ENCODE results near the gene CRELD2. TPM values are rescaled to one million over a fixed set of nuclear protein-coding genes. Genes with fewer than 3 reads are reported as not detected.

The CRELD2 gene
- total and polyA plus RNA-seq, 2 of the 13 experiments (the other 11 are each of a cell fraction or from before 2014, with no cell fraction given), result 17.2 to 44.7 TPM

DNA sequence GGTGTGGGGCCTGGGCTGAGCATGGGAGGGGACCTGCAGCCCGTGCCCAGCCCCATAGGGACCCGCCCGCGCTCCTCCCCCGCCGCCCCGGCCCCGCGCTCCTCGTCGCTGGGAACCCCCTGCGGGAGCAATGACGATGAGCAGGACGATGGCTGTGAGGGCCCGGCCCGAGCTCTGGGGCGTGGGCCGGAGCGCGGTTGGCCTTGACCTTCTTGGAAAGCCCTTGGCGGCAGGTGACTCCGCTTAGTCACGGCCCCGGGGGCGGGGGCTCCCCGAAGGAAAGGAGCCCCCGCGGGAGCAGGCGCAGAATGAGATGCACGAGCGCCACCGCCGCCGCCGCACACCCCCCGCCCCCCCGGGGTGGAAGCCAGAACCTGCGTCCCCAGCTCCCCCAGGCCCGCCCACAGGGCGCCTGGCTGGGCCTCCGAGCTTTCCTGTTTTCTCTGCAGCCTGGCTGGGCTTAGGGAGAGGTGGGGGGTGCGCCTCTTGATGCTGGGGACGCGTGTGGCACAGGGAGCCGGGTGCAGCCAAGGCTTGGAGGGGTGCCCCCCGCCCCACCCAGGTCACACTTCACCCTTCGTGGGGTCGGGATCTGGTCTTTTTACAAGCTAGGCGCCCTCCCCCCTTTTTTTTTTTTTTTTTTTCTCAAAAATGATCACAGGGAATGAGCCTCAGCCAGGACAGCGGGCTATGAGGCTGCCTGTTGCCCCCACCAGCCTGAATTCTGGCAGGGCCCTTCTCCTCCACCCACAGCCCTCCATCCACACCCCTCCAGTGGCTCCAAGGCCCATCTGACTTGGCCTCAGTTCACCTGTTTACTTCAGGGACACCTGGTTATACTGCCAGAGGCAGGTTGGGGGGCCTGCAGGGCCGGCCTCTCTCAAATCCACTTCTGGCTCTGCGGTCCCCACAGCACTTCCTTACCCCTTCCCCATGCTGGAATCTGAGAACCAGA, 17.9 kb downstream of the CRELD2 start (continued):
- no peak for TF ChIP-seq ZBTB40 (IDR thresholded peaks at IDR 0.05)
- TF ChIP-seq ZBTB40 (CRISPR knock-in tag; IDR thresholded peaks at IDR 0.05), result no peak; the same call in 1 of the 2 replicates
- TF ChIP-seq ZFP91 (CRISPR knock-in tag; IDR thresholded peaks at IDR 0.05; ENCODE audit: borderline replicate concordance), result no peak
- TF ChIP-seq ZNF557 (CRISPR knock-in tag; IDR thresholded peaks at IDR 0.05), result no peak
- TF ChIP-seq ZNF33A (CRISPR knock-in tag; IDR thresholded peaks at IDR 0.05; ENCODE audit: borderline replicate concordance), result no peak
- no peak for TF ChIP-seq ZNF207 (IDR thresholded peaks at IDR 0.05; ENCODE audit: borderline replicate concordance)
- no peak for TF ChIP-seq ZIK1 (CRISPR knock-in tag; IDR thresholded peaks at IDR 0.05; ENCODE audit: borderline replicate concordance, low read depth)
- no peak for TF ChIP-seq ZNF773 (CRISPR knock-in tag; IDR thresholded peaks at IDR 0.05; ENCODE audit: borderline replicate concordance)
- TF ChIP-seq, protein P1, sequence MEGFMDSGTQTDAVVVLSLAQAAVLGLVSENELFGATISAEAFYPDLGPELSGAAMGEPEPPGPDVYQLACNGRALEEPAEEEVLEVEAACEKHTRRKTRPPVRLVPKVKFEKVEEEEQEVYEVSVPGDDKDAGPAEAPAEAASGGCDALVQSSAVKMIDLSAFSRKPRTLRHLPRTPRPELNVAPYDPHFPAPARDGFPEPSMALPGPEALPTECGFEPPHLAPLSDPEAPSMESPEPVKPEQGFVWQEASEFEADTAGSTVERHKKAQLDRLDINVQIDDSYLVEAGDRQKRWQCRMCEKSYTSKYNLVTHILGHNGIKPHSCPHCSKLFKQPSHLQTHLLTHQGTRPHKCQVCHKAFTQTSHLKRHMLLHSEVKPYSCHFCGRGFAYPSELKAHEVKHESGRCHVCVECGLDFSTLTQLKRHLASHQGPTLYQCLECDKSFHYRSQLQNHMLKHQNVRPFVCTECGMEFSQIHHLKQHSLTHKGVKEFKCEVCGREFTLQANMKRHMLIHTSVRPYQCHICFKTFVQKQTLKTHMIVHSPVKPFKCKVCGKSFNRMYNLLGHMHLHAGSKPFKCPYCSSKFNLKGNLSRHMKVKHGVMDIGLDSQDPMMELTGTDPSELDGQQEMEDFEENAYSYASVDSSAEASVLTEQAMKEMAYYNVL (CRISPR knock-in tag; IDR thresholded peaks at IDR 0.05; ENCODE audit: borderline replicate concordance), result peak; percentile 53; the same call in 1 of the 2 replicates
- TF ChIP-seq ZNF468 (CRISPR knock-in tag; IDR thresholded peaks at IDR 0.05), result no peak
- no peak for TF ChIP-seq MLLT10 (CRISPR knock-in tag; IDR thresholded peaks at IDR 0.05)
- no peak for TF ChIP-seq NONO (IDR thresholded peaks at IDR 0.05)
- TF ChIP-seq NONO (CRISPR knock-in tag; conservative IDR thresholded peaks at IDR 0.05), result no peak
- peak; percentile 60; the same call in 1 of the 2 replicates for TF ChIP-seq ELF1 (CRISPR knock-in tag; IDR thresholded peaks at IDR 0.05)
- no peak for TF ChIP-seq ZNF777 (CRISPR knock-in tag; IDR thresholded peaks at IDR 0.05)

All from HepG2 (cell line).